Embryonic facial prominence (tissue), 1 donor: ENCODE results near the gene SEMA6A.
"Not testable (repeated sequence)": the region's sequence is repeated elsewhere in the genome, so short reads cannot be mapped to it uniquely, and the experiment has no call there.

Experiments used
- DNase-seq: peaks from one replicate; pipeline ENCODE4 v3.0.0-alpha.2; 2016; ENCODE audit errors: extremely low spot score

The SEMA6A gene

DNA sequence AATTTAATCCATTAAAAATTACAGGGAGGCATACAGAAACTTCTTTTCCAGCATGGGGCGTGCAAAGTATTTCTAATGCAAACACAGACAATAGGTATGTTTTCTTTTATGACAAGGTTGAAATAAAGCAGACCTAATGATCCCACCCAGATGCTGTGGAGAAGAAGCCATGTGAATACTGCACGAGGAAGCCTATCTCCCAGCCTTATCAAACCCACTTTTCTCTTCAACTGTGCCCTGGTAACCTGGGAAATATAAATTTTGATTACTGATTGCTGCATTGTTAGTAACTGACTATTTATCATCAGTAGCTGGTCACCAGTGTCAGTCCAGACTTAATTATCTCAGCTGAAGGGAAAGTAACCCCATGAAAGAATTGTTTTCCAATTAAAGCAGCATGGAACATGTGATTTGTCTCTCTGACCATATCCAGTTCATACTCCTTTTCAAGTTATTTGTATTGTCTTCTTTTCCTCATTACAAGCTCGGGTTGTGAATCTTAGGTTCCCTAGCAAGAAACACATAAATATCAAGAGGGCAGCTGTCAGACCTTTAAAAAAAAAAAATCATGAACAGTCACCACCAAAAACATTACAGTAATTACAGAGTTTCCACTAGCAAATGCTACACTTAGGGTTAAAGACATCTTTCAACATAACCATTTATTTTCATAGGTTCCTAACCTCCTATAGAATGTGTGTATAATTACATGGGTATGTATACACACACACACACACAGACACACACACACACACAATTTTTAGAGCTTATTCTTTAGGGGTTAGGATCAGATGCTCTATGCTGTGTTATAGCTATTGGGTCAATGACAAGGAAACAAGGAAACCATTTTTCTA is 50.3 kb downstream of the SEMA6A start:
- DNase-seq, result no peak

DNA sequence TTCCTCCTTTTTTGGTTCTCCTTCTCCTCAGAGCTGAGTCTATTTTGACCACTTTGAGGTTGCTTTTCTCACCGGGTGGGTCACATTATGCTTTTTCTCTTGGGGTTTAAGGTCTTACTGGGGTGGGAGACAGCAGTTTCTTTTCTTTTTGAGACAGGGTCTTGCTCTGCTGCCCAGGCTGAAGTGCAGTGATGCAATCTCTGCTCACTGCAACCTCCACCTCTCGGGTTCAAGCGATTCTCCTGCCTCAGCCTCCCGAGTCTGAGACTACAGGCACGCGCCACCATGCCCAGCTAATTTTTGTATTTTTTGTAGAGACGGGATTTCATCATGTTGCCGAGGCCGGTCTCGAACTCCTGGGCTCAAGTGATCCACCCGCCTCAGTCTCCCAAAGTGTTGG is 51.4 kb downstream of the SEMA6A start:
- not testable (repeated sequence) for DNase-seq

- no peak for DNase-seq
Measured at GRCh38 chr5:116522356-116523136, 52.1 kb downstream of the SEMA6A start.

GRCh38 chr5:116521173-116521872 is 53.3 kb downstream of the SEMA6A start:
- no peak for DNase-seq

- no peak for DNase-seq
Measured at GRCh38 chr5:116520771-116521170, 53.9 kb downstream of the SEMA6A start.

DNA sequence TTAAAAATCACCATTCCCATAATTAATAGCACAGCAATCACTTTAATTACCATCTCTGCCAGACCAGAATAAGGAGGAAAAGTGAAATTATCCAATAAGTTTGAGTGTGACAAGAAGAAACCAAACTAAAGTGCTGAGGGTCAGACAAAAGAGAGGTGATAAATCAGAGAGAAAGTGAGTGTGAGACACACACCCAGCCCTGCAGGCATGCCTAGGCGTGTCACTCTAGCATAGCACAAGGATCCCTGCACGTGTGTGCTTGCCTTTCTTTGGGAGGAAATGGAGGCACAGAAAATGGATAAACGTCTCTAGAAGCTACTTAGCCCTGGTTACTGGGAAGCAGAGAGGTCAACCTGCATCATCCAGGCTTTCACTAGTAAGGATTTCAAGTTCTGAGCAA is 56.2 kb downstream of the SEMA6A start:
- no peak for DNase-seq

DNA sequence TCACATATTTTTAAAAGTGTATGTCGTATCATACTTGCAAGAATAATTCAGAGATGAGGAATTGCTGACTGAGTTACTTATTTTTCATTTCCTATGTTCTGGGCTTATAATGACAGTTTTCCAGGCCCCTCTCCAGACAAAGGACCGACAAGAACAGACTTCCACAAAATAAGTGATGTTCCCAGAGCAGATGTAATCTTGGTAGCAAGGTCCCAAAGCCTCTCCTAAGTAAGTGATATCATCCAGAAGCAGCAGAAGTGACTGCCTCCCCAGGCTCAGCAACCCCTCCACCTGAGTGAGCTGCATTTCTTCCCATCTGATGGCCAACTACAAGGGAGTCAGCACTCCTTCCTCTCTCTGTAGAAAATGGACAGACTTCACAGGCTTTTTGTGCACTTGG is 57.1 kb downstream of the SEMA6A start:
- DNase-seq, result no peak

DNA sequence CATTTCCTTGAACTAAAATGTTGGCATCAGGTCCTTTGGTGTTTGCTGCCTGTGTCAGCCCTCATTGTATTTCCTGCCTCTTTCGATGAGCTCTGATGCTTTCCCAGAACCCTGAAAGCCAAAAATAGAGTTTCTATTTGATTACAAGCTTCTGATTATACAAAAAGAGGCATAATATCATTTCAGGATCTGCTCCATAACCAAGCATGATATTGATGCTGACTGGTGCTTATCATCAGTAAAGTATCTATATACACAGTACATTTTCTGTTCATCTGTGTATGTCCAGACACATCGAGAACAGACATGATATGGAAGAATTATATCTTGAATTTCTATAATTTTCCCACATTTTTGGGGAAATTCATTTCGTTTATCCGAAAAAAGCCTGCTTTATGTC is 58.6 kb downstream of the SEMA6A start:
- DNase-seq, result no peak

GRCh38 chr5:116514421-116514970 is 60.1 kb downstream of the SEMA6A start:
- no peak for DNase-seq

GRCh38 chr5:116510517-116510916 is 64.1 kb downstream of the SEMA6A start:
- no peak for DNase-seq

GRCh38 chr5:116509483-116510244 is 65.0 kb downstream of the SEMA6A start:
- DNase-seq, result no peak

- no peak for DNase-seq
Measured at GRCh38 chr5:116508835-116509234, 65.8 kb downstream of the SEMA6A start.

- DNase-seq, result no peak
Measured at GRCh38 chr5:116507941-116508655, 66.5 kb downstream of the SEMA6A start.

- DNase-seq, result no peak
Measured at GRCh38 chr5:116507051-116507537, 67.5 kb downstream of the SEMA6A start.

GRCh38 chr5:116506488-116506887 is 68.1 kb downstream of the SEMA6A start:
- no peak for DNase-seq

DNA sequence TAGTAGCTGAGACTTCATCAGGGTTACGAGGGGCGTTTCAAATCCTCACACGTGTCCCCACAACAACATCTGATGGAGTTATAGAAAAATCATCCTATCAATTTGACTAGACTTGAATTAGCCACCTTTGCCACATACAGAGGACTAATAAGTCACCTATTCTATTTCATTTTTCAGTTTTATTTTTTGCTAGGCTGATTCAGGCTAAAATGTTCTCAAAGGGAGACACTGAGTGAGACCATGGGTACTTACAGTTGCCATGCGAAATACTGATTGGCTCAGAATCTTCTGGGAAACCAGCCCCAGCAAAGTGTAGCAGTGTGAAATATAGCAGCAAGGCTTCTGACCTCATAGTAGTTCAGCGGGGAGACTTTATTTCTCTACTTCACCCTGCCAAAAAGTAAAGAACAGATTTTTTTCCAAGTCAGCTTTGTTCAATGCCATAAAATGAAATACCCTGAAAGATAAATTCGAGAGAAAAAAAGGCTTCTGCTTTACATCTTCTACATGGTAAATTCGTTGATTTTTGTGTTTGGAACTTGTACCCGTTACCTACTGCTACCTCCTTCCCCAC is 69.9 kb downstream of the SEMA6A start:
- DNase-seq, result no peak

- DNase-seq, result no peak
Measured at GRCh38 chr5:116502616-116503015, 72.0 kb downstream of the SEMA6A start.

- no peak for DNase-seq
Measured at GRCh38 chr5:116502138-116502537, 72.5 kb downstream of the SEMA6A start.

DNA sequence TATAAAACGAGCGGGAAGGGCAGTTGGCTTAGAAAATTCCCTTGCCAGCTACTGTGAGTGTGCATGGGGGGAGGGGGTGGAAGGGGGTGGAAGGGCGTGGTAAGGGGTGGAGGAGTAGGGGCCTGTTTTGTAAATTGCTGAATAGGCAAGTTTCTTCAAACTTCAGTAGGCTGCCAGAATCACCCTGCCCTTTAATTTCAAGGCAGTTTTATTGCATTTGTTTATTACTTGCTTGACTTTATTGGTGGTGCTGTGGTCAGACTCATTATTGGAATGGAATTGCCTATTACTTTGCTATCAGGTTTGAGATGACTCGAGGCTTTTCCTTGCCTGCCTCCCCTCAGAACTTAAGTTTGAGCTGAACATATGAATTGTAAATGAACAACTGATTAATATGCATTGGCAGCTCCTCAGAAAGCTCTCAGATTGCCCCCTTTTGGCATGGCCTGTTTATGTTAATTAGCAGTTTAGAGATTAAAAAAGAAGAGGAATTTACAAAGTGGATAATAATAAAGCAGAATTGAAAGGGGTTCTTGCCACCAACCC is 76.0 kb downstream of the SEMA6A start:
- DNase-seq, result no peak

- peak; percentile 34 for DNase-seq
Measured at GRCh38 chr5:116497631-116498030, 77.0 kb downstream of the SEMA6A start.
